GM23248 (cell line): ENCODE measurements around the gene SEC16A. TPM values are rescaled to one million over a fixed set of nuclear protein-coding genes. Genes with fewer than 3 reads are reported as not detected.

Experiments used
- DNase-seq: peaks from one replicate; pipeline ENCODE4 v3.0.0-alpha.2; 2015
- H2AFZ ChIP-seq: fragments of 200-600 bp; sonication (generic); 2 replicates; pipeline ENCODE4 v1.6.1; 2016; ENCODE audit warnings: antibody characterized with exemption
- H3F3A ChIP-seq: fragments of 200-600 bp; sonication (generic); 2 replicates; pipeline ENCODE4 v1.6.1; 2016; ENCODE audit warnings: mild to moderate bottlenecking, antibody characterized with exemption, mixed run types; ENCODE audit not compliant: insufficient read depth
- H3K27ac ChIP-seq: fragments of 200-600 bp; sonication (generic); 2 replicates; pipeline ENCODE4 v1.5.1; 2016; ENCODE audit warnings: mild to moderate bottlenecking
- H3K27me3 ChIP-seq: fragments of 200-600 bp; sonication (generic); replicated peaks from 2 replicates; pipeline ENCODE4 v1.6.1; 2016; ENCODE audit warnings: mild to moderate bottlenecking; ENCODE audit not compliant: insufficient read depth
- H3K36me3 ChIP-seq: fragments of 200-600 bp; sonication (generic); 2 replicates; pipeline ENCODE4 v1.6.1; 2016; ENCODE audit warnings: low read depth, mild to moderate bottlenecking
- H3K4me1 ChIP-seq: fragments of 200-600 bp; sonication (generic); 2 replicates; pipeline ENCODE4 v1.6.1; 2016; ENCODE audit warnings: mild to moderate bottlenecking; ENCODE audit not compliant: insufficient read depth
- H3K4me2 ChIP-seq: fragments of 200-600 bp; sonication (generic); one replicate; pipeline ENCODE4 v1.6.1; 2016; ENCODE audit warnings: mild to moderate bottlenecking; ENCODE audit not compliant: unreplicated experiment
- H3K4me3 ChIP-seq: fragments of 200-600 bp; sonication (generic); 2 replicates; pipeline ENCODE4 v1.5.1; 2016; ENCODE audit warnings: mild to moderate bottlenecking
- H3K79me2 ChIP-seq: fragments of 200-600 bp; sonication (generic); 2 replicates; pipeline ENCODE4 v1.6.1; 2016; ENCODE audit warnings: mild to moderate bottlenecking; ENCODE audit not compliant: insufficient read depth
- H3K9ac ChIP-seq: fragments of 200-600 bp; sonication (generic); 2 replicates; pipeline ENCODE4 v1.6.1; 2016; ENCODE audit warnings: mild to moderate bottlenecking
- H3K9me2 ChIP-seq: fragments of 200-600 bp; sonication (generic); 2 replicates; pipeline ENCODE4 v1.6.1; 2016; ENCODE audit warnings: mixed run types, mild to moderate bottlenecking, moderate library complexity; ENCODE audit not compliant: insufficient read depth
- H3K9me3 ChIP-seq: fragments of 200-600 bp; sonication (generic); one replicate; pipeline ENCODE4 v1.6.1; 2017; ENCODE audit warnings: low read depth
- H4K20me1 ChIP-seq: fragments of 200-600 bp; sonication (generic); 2 replicates; pipeline ENCODE4 v1.6.0; 2016; ENCODE audit not compliant: insufficient read depth
- EZH2 ChIP-seq: fragments of 200-600 bp; sonication (generic); IDR thresholded peaks from 2 replicates; pipeline ENCODE4 v1.6.1; 2018; ENCODE audit warnings: antibody characterized with exemption, mild to moderate bottlenecking; ENCODE audit not compliant: insufficient read depth, poor library complexity, severe bottlenecking
- EZH2phosphoT487 ChIP-seq: fragments of 200-600 bp; sonication (generic); IDR thresholded peaks from 2 replicates; pipeline ENCODE4 v1.6.1; 2018; ENCODE audit warnings: antibody characterized with exemption, moderate library complexity, mild to moderate bottlenecking, low read depth; ENCODE audit not compliant: insufficient read depth
- WGBS, 2 experiments: methylation state at CpG; one replicate each; pipeline ENCODE4 v1.1.6; 2015 to 2017; ENCODE audit warnings: low lambda C conversion rate in 2 of 2, low coverage in 1 of 2; ENCODE audit errors: missing lambda C conversion rate in 2 of 2; 5-methylcytosine and 5-hydroxymethylcytosine counted together
- in situ Hi-C: fragments of 300-500 bp; cut with MboI; formaldehyde crosslinking; loops from 2 replicates; pipeline ENCODE4 v1.15.0; 2020
- polyA plus RNA-seq: library from polyadenylated mRNA; unstranded; fragments of >200 nt; fragmentation: Nextera tagmentation; extraction: Ambion mirVana; gene quantifications from 2 replicates; pipeline ENCODE4 v1.2.1, GENCODE V29; 2016
- total RNA-seq: library from RNA; depleted of rRNA; stranded (reverse); fragments of >200 nt; shearing (Covaris generic); gene quantifications from 2 replicates; pipeline ENCODE4 v1.2.3, GENCODE V29; 2014

The SEC16A gene
- total and polyA plus RNA-seq, 2 experiments from 2014 or later = 34.5 to 43.4 TPM

DNA sequence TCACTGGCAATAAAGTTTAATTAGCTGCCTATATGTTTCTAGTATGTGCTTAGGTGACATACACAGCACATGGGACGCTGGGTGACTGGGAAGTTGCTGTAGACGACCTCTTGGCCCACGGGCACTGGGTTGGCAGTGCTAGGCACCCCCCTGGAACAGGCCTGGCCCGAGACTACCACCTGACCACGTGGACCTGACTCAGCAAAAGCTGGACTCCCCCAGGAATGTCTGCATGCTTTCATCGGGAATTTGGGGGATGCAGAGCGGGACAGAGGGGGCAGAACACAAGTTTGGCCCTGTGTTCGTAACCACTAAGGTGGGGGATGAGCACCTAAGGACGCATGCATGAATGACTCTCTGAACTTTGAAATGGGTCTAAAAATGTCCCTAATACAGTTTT is 26.6 kb downstream of the SEC16A start:
- no peaks in the 10 kb centered on the region for H3K27me3 ChIP-seq
- no peaks in the 10 kb centered on the region for H3K9me2 ChIP-seq
- H3K27ac ChIP-seq = no peak overlapping the region
- no peaks in the 10 kb centered on the region for H3K4me1 ChIP-seq
- H3K9ac ChIP-seq = no peak overlapping the region
- no peak overlapping the region for H3K4me3 ChIP-seq
- TF ChIP-seq EZH2 = no peak
- no peak for TF ChIP-seq EZH2phosphoT487
- no peak overlapping the region for H2AFZ ChIP-seq
- H4K20me1 ChIP-seq = no peaks in the 10 kb centered on the region
- peaks cover 33% of the 10 kb centered on the region for H3K79me2 ChIP-seq
- H3K4me2 ChIP-seq = no peak overlapping the region
- 69 to 73% methylated on average over 9 of the region's 9 CpGs for WGBS, 2 experiments
- H3K36me3 ChIP-seq = peaks cover 53% of the 10 kb centered on the region
- no peaks in the 10 kb centered on the region for H3K9me3 ChIP-seq
- DNase-seq = no peak
- in situ Hi-C loops = no loop called here
- H3F3A ChIP-seq = no peaks in the 10 kb centered on the region

DNA sequence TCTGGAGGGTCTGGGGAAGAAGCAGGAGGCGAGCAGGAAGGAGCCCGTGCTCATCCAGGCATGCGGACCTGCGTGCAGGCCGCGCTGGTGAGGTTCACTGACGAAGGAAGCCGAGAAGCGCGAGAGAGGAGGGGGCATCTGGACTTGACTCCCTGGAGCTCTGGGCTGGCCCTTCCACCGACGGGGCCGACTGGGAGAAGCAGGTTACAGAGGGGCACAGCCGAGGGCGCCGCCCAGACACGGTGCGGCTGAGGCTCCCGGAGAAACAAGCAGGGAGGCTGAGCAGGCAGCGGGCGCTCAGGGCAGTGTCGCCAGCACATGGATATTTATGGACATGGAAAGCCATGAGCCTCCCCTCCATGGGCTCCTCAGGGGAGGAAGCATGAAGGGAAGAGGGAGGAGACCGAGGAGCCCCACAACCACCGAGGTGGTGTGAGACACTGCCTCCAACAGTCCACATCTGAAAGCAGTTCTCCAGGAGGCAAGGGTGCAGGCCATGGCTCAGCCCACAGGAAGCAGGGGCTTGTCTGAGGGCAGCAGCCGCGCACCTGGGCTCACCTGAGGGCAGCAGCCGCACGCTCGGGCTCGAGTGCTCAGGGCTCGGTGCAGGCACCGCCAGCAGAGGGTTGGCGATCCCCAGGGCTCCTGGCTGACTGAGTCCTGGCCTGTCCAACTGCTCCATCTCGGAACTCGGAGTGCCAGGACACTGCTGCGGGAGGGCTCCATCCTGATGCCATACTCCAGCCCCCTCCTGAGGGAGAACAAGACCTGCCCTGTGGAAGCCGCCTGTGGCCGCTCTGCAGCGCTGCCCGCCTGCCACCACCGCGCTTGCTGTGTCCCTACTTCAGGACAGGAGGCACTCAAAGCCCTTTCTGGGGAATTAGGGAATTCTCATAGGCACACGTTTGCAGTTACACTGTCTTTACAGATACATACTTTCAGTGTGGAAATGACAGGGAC is 27.5 kb downstream of the SEC16A start:
- no peak overlapping the region for H3K27ac ChIP-seq
- H3K27me3 ChIP-seq = no peaks in the 10 kb centered on the region
- no peak overlapping the region for H3K9ac ChIP-seq
- H3K4me1 ChIP-seq = no peaks in the 10 kb centered on the region
- H3K9me3 ChIP-seq = no peaks in the 10 kb centered on the region
- no peaks in the 10 kb centered on the region for H4K20me1 ChIP-seq
- H2AFZ ChIP-seq = no peak overlapping the region
- H3K36me3 ChIP-seq = peaks cover 46% of the 10 kb centered on the region
- no peak overlapping the region for H3K4me3 ChIP-seq
- in situ Hi-C loops = no loop called here
- no peak overlapping the region for H3K4me2 ChIP-seq
- 95% methylated on average over 42 of the region's 43 CpGs for WGBS, 2 experiments
- no peak for DNase-seq
- peaks cover 27% of the 10 kb centered on the region for H3K79me2 ChIP-seq
- H3F3A ChIP-seq = no peaks in the 10 kb centered on the region
- H3K9me2 ChIP-seq = no peaks in the 10 kb centered on the region
- TF ChIP-seq EZH2 (no peak), EZH2phosphoT487 (no peak)

DNA sequence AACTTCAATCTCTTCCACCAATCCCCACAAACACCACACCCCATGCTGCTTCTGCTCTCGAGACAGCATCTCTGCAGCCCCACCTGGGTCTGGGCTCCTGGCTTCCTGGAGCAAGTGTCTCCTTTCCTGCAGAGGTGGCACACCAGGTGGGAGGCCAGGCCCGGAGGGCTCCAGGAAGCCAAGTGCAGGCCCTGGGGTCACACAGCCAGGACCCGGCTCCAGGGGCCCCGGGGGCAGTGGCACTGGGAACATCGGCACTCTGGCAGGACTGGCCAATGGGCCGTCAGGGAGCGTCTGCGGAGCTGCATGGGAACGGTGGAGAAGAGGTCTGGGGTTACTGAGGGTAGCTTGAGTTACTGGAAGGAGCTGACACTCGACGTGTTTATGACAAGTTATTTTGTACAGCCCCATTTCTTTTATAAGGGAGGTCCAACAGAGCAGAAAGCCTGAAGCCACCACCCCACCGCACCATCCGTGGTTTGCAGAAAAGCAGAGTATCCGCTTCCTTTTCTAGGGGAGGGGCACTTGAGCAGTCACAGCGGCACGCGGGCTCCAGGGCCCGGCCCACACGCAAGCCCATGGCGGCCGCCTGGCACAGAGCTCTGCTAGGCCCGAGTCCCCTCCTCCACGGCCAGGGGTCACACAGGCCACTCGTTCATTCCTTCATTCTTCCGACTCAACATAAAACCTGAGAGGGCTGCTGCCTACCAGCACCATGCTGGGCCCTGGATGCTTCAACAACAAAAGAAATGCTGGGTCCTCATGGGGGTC is 28.6 kb downstream of the SEC16A start:
- H3K9ac ChIP-seq = no peak overlapping the region
- TF ChIP-seq EZH2phosphoT487 (no peak), EZH2 (no peak)
- H3K9me3 ChIP-seq = no peaks in the 10 kb centered on the region
- H3K4me3 ChIP-seq = no peak overlapping the region
- no peak for DNase-seq
- H3K27ac ChIP-seq = no peak overlapping the region
- no peaks in the 10 kb centered on the region for H4K20me1 ChIP-seq
- peaks cover 30% of the 10 kb centered on the region; the same call in 1 of the 2 replicates for H3K79me2 ChIP-seq
- in situ Hi-C loops = no loop called here
- H3K4me1 ChIP-seq = no peaks in the 10 kb centered on the region
- H3F3A ChIP-seq = 0 out of 2 replicates have a peak, but pooled peaks cover 4% of the 10 kb centered on the region
- no peaks in the 10 kb centered on the region for H3K9me2 ChIP-seq
- 94 to 96% methylated on average over 25 of the region's 25 CpGs for WGBS, 2 experiments
- H3K4me2 ChIP-seq = no peak overlapping the region
- H2AFZ ChIP-seq = no peak overlapping the region
- H3K36me3 ChIP-seq = peaks cover 47% of the 10 kb centered on the region
- no peaks in the 10 kb centered on the region for H3K27me3 ChIP-seq

DNA sequence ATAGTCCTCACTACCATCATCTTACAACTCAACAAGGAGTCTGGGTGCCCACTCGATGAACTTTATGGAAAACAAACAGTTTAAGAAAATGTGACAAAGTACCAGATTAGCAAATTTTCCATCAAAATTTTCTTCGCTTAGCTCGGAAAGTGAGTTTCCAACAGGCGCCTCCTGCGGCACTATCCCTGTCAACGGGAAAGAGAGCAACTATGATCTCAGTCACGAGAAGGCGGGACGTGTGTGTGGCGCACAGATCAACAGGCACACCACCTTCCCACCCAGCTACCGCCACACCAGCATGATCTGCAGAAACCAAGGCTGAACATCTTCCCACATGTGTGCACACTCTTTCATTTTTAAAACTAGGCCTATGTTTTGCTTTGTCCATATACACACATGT is 29.5 kb downstream of the SEC16A start:
- no peaks in the 10 kb centered on the region for H3K9me2 ChIP-seq
- no peaks in the 10 kb centered on the region for H3K4me1 ChIP-seq
- H3K4me3 ChIP-seq = no peak overlapping the region
- H3K27me3 ChIP-seq = no peaks in the 10 kb centered on the region
- DNase-seq = no peak
- 90 to 91% methylated on average over 11 of the region's 11 CpGs for WGBS, 2 experiments
- H3K4me2 ChIP-seq = no peak overlapping the region
- H3K9ac ChIP-seq = no peak overlapping the region
- no peak overlapping the region for H2AFZ ChIP-seq
- no peaks in the 10 kb centered on the region for H3K9me3 ChIP-seq
- no peak for TF ChIP-seq EZH2phosphoT487
- TF ChIP-seq EZH2 = no peak
- no peak overlapping the region for H3K27ac ChIP-seq
- 0 out of 2 replicates have a peak, but pooled peaks cover 4% of the 10 kb centered on the region for H3F3A ChIP-seq
- peaks cover 24% of the 10 kb centered on the region; the same call in 1 of the 2 replicates for H3K79me2 ChIP-seq
- in situ Hi-C loops = no loop called here
- H4K20me1 ChIP-seq = no peaks in the 10 kb centered on the region
- peaks cover 40% of the 10 kb centered on the region for H3K36me3 ChIP-seq
